Prostate gland (tissue), 2 donors: ENCODE data around the gene ARHGAP45. TPM values are rescaled to one million over a fixed set of nuclear protein-coding genes. Genes with fewer than 3 reads are reported as not detected.
A peak's percentile ranks its signal among the peaks of the same experiment; 100 is the strongest.

Source experiments
- DNase-seq: peaks from one replicate; pipeline ENCODE4 v3.0.0-alpha.2; 2019; ENCODE audit warnings: low spot score
- H3K27ac ChIP-seq, 2 donors: fragments of 200-600 bp; sonication (generic); 2 replicates each; pipeline ENCODE4 v1.5.1; 2017 to 2019
- H3K27me3 ChIP-seq: fragments of 200-600 bp; sonication (generic); replicated peaks from 2 replicates; pipeline ENCODE4 v1.5.1; 2019; ENCODE audit not compliant: insufficient read depth
- H3K36me3 ChIP-seq, 2 donors: fragments of 200-600 bp; sonication (generic); 1 replicate in 1 of 2; 2 replicates in 1 of 2; pipeline versions ENCODE4 v1.5.1 to v1.8.1; 2017 to 2019
- H3K4me1 ChIP-seq: fragments of 200-600 bp; sonication (generic); replicated peaks from 2 replicates; pipeline ENCODE4 v1.5.1; 2019
- H3K4me3 ChIP-seq, 2 donors: fragments of 200-600 bp; sonication (generic); 2 replicates each; pipeline ENCODE4 v1.5.1; 2017 to 2019
- H3K9me3 ChIP-seq: fragments of 200-600 bp; sonication (generic); 2 replicates; pipeline ENCODE4 v1.5.1; 2017
- POLR2A ChIP-seq: fragments of 450-650 bp; IDR thresholded peaks from one replicate; pipeline ENCODE4 v1.6.1; 2016; ENCODE audit warnings: antibody characterized with exemption, mild to moderate bottlenecking
- POLR2AphosphoS5 ChIP-seq: sonication (generic); formaldehyde crosslinking; IDR thresholded peaks from one replicate; pipeline ENCODE4 v1.6.1; 2017; ENCODE audit warnings: antibody characterized with exemption
- WGBS: methylation state at CpG from one replicate; pipeline ENCODE4 v1.1.5; 2018; 5-methylcytosine and 5-hydroxymethylcytosine counted together
- intact Hi-C: fragments of 100-400 bp; cut with DNase I; formaldehyde crosslinking; loops from one replicate; pipeline ENCODE4 v1.14.2; 2022
- small RNA-seq, 2 donors: library from RNA; depleted of rRNA; stranded (forward); fragments of <200 nt; gene quantifications; one replicate each; pipeline ENCODE3, GENCODE V24; 2016
- total RNA-seq, 2 donors: library from RNA; depleted of rRNA; stranded (reverse); fragments of >200 nt; gene quantifications; one replicate each; pipeline ENCODE4 v1.1.0, GENCODE V29; 2016
- TF ChIP-seq, protein P1 (sequence below), 4 experiments: fragments of 200-600 bp in 2 of 4; fragments of 450-650 bp in 2 of 4; sonication (generic) in 2 of 4; IDR thresholded peaks; 1 replicate in 3 of 4; 2 replicates in 1 of 4; pipeline ENCODE4 v1.5.1; 2016 to 2019; ENCODE audit warnings: antibody characterized with exemption in 4 of 4, mild to moderate bottlenecking in 2 of 4, moderate library complexity in 2 of 4

ARHGAP45 gene
- total RNA-seq, 2 donors from 2014 or later = 8.9 to 26.2 TPM

DNA sequence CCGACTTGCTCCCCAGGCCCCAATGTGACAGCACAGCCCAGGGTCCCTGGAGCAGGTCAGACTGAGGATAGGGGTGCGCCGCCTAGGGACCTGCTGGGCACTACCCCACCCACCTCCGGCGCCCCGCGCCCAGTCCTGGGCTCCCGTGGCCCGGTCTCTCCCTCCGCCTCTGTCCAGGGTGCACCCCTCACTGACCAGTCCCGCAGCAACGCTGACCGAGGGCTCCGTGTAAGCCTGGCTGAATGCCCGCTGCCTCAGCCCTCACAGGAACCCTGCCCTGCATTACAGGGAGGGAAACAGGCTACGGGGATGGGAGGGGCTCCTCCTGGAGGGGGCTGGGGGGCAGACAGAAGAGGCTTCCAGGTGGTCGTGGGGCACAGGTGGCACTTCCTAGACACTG is 68.5 kb downstream of the ARHGAP45 start:
- Histone ChIP-seq H3K4me1 (peaks cover 23% of the 10 kb centered on the region), H3K9me3 (no peaks in the 10 kb centered on the region), H3K27me3 (no peaks in the 10 kb centered on the region), H3K27ac (peak overlapping the region in 1 of 2 donors; percentile 12), H3K36me3 (no peaks in the 10 kb centered on the region), H3K4me3 (no peak overlapping the region)
- WGBS = 86% methylated on average over 17 of the region's 17 CpGs
- no peak for DNase-seq
- intact Hi-C loops = no loop called here
- TF ChIP-seq POLR2AphosphoS5 (no peak), POLR2A (no peak)
- TF ChIP-seq, protein P1, sequence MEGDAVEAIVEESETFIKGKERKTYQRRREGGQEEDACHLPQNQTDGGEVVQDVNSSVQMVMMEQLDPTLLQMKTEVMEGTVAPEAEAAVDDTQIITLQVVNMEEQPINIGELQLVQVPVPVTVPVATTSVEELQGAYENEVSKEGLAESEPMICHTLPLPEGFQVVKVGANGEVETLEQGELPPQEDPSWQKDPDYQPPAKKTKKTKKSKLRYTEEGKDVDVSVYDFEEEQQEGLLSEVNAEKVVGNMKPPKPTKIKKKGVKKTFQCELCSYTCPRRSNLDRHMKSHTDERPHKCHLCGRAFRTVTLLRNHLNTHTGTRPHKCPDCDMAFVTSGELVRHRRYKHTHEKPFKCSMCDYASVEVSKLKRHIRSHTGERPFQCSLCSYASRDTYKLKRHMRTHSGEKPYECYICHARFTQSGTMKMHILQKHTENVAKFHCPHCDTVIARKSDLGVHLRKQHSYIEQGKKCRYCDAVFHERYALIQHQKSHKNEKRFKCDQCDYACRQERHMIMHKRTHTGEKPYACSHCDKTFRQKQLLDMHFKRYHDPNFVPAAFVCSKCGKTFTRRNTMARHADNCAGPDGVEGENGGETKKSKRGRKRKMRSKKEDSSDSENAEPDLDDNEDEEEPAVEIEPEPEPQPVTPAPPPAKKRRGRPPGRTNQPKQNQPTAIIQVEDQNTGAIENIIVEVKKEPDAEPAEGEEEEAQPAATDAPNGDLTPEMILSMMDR (IDR thresholded peaks at IDR 0.05) = no peak

DNA sequence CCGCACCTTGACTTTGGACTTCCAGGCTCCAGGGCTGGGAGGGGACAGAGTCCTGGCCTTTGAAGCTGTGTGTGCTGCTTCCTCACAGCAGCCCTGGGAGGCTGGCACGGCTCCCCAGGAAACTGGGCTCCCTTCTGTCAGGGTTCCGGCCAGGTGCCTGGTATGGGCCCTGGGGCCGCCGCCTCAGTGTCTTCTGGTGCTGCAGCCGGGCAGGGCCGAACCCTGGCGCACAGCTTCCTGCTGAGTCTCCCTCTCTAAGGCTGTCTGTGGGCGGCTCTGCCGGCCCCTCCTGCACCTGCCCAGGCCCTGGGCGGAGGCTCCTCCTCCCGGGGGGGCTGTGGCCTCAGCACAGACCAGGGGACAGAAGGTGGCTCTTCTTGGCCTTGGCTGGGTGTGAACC is 69.2 kb downstream of the ARHGAP45 start:
- Histone ChIP-seq H3K27me3 (no peaks in the 10 kb centered on the region), H3K9me3 (no peaks in the 10 kb centered on the region), H3K36me3 (no peaks in the 10 kb centered on the region), H3K4me1 (peaks cover 15% of the 10 kb centered on the region), H3K4me3 (no peak overlapping the region), H3K27ac (peak overlapping the region in 1 of 2 donors; percentile 12)
- no peak for DNase-seq
- intact Hi-C loops = no loop called here
- WGBS = 51% methylated on average over 4 of the region's 12 CpGs
- TF ChIP-seq POLR2A (peak; percentile 66), POLR2AphosphoS5 (no peak)
- TF ChIP-seq, protein P1 (IDR thresholded peaks at IDR 0.05) = no peak

Small RNA genes within 50 kb of the gene (small RNA-seq; reads per million reads assigned to genes)
- gene RNU6-2 = 0 reads per million in 2 donors

Other genes starting within 250 kb of the ARHGAP45 start
- gene PLPPR3, start 245.2 kb upstream of the ARHGAP45 start, total RNA-seq = 10 to 100 TPM in 1 of 2 donors, under 1 TPM in 1; 0.27 to 20.3 TPM
- gene AZU1, start 239.3 kb upstream of the ARHGAP45 start, total RNA-seq = 1 to 10 TPM in 1 of 2 donors, not detected in 1; 6.9 TPM
- 1 to 10 TPM in 1 of 2 donors, not detected in 1; 2.6 TPM for gene PRTN3, start 226.2 kb upstream of the ARHGAP45 start, total RNA-seq
- gene ELANE, start 214.9 kb upstream of the ARHGAP45 start, total RNA-seq = 1 to 10 TPM in 1 of 2 donors, not detected in 1; 1.4 TPM
- gene CFD, start 207.5 kb upstream of the ARHGAP45 start, total RNA-seq = 100 to 1,000 TPM in 1 of 2 donors, 10 to 100 TPM in 1; 92.2 to 167 TPM
- 100 to 1,000 TPM in 1 of 2 donors, 10 to 100 TPM in 1; 65.1 to 114 TPM for gene MED16, start 174.0 kb upstream of the ARHGAP45 start, total RNA-seq
- not detected for gene RNU6-9, start 173.7 kb upstream of the ARHGAP45 start, total RNA-seq
- 10 to 100 TPM; 36.9 to 58.7 TPM for gene R3HDM4, start 153.9 kb upstream of the ARHGAP45 start, total RNA-seq
- gene KISS1R, start 149.8 kb upstream of the ARHGAP45 start, total RNA-seq = not detected
- 10 to 100 TPM in 1 of 2 donors, 1 to 10 TPM in 1; 3.8 to 18.7 TPM for gene ARID3A, start 141.1 kb upstream of the ARHGAP45 start, total RNA-seq
- gene WDR18, start 82.8 kb upstream of the ARHGAP45 start, total RNA-seq = 10 to 100 TPM; 35.0 to 94.8 TPM
- gene GRIN3B, start 66.7 kb upstream of the ARHGAP45 start, total RNA-seq = under 1 TPM in 1 of 2 donors, not detected in 1; 0.34 TPM
- gene TMEM259, start 46.0 kb upstream of the ARHGAP45 start, total RNA-seq = 100 to 1,000 TPM; 216 to 377 TPM
- gene RNU6-2, start 45.6 kb upstream of the ARHGAP45 start, total RNA-seq = not detected
- gene CNN2, start 40.6 kb upstream of the ARHGAP45 start, total RNA-seq = 100 to 1,000 TPM in 1 of 2 donors, 10 to 100 TPM in 1; 82.9 to 101 TPM
- 10 to 100 TPM; 16.2 to 25.1 TPM for gene ABCA7, start 27.1 kb upstream of the ARHGAP45 start, total RNA-seq
- gene POLR2E, start 28.2 kb downstream of the ARHGAP45 start, total RNA-seq = 100 to 1,000 TPM; 152 to 169 TPM
- gene GPX4, start 36.8 kb downstream of the ARHGAP45 start, total RNA-seq = 100 to 1,000 TPM; 577 to 627 TPM
- gene SBNO2, start 107.1 kb downstream of the ARHGAP45 start, total RNA-seq = 10 to 100 TPM; 32.5 to 79.9 TPM
- 100 to 1,000 TPM in 1 of 2 donors, 10 to 100 TPM in 1; 75.1 to 157 TPM for gene STK11, start 138.6 kb downstream of the ARHGAP45 start, total RNA-seq
- gene CBARP, start 170.8 kb downstream of the ARHGAP45 start, total RNA-seq = 1 to 10 TPM in 1 of 2 donors, under 1 TPM in 1; 0.68 to 4.4 TPM
- gene ATP5F1D, start 174.6 kb downstream of the ARHGAP45 start, total RNA-seq = 100 to 1,000 TPM; 109 to 151 TPM
- 10 to 100 TPM; 35.8 to 42.9 TPM for gene MIDN, start 181.4 kb downstream of the ARHGAP45 start, total RNA-seq
- gene CIRBP, start 202.2 kb downstream of the ARHGAP45 start, total RNA-seq = 100 to 1,000 TPM; 753 to 863 TPM
- gene FAM174C, start 208.4 kb downstream of the ARHGAP45 start, total RNA-seq = 10 to 100 TPM; 95.1 to 98.7 TPM
- gene EFNA2, start 218.7 kb downstream of the ARHGAP45 start, total RNA-seq = not detected